HEK293 (cell line): Measurements from ENCODE around the gene MAB21L3.

Experiments used
- CTCF ChIA-PET: fragments of 350-600 bp; formaldehyde crosslinking; extraction: SDS; loops from one replicate; lab custom pipeline; 2021; ENCODE audit warnings: antibody characterized with exemption; lab: Yijun Ruan, JAX
- POLR2A ChIA-PET: fragments of 300-600 bp; formaldehyde crosslinking; extraction: SDS; loops from one replicate; lab custom pipeline; 2020; ENCODE audit warnings: antibody characterized with exemption, inconsistent platforms; lab: Yijun Ruan, JAX
- H3K27ac ChIP-seq: fragments of 200-500 bp; sonication (Bioruptor generic); 2 replicates; pipeline ENCODE4 v1.5.1; 2014; ENCODE audit warnings: low read depth, low read length, control low read depth, inconsistent platforms; ENCODE audit errors: extremely low read depth
- H3K36me3 ChIP-seq, 2 experiments: fragments of 200-500 bp in 1 of 2; sonication (Bioruptor generic) in 1 of 2; 1 replicate in 1 of 2; 2 replicates in 1 of 2; pipeline ENCODE4 v1.5.1; 2014 to 2017; ENCODE audit warnings: inconsistent platforms in 2 of 2, low read length in 2 of 2; ENCODE audit not compliant: control insufficient read depth in 2 of 2, insufficient read depth in 1 of 2
- H3K4me1 ChIP-seq: fragments of 200-500 bp; sonication (Bioruptor generic); 2 replicates; pipeline ENCODE4 v1.5.1; 2014; ENCODE audit warnings: mild to moderate bottlenecking, low read length, inconsistent platforms; ENCODE audit not compliant: control insufficient read depth, insufficient read depth
- H3K4me3 ChIP-seq: 2 replicates; pipeline ENCODE4 v1.5.1; 2011; ENCODE audit warnings: low read depth, mild to moderate bottlenecking, control low read depth, low read length, moderate library complexity
- H3K9me3 ChIP-seq: fragments of 200-500 bp; sonication (Bioruptor generic); 2 replicates; pipeline ENCODE4 v1.5.1; 2014; ENCODE audit warnings: low read depth, low read length, inconsistent platforms; ENCODE audit not compliant: control insufficient read depth, insufficient read depth
- HOXC10 ChIP-seq: sonication (generic); formaldehyde crosslinking; IDR thresholded peaks from 2 replicates; pipeline ENCODE4 v1.8.1; 2023; ENCODE audit warnings: mild to moderate bottlenecking, missing genetic modification reagents
- KLF10 ChIP-seq: fragments of 450-650 bp; IDR thresholded peaks from 2 replicates; pipeline ENCODE4 v1.5.1; 2018; ENCODE audit warnings: missing biosample characterization, mild to moderate bottlenecking, missing genetic modification characterization
- MEIS1 ChIP-seq: sonication (generic); formaldehyde crosslinking; IDR thresholded peaks from 2 replicates; pipeline ENCODE4 v1.8.1; 2022; ENCODE audit warnings: missing genetic modification reagents, mild to moderate bottlenecking, borderline replicate concordance
- MZF1 ChIP-seq: fragments of 450-650 bp; formaldehyde crosslinking; IDR thresholded peaks from 2 replicates; pipeline ENCODE4 v1.5.1; 2017; ENCODE audit warnings: missing biosample characterization, missing genetic modification characterization, borderline replicate concordance
- OSR2 ChIP-seq: fragments of 450-650 bp; formaldehyde crosslinking; IDR thresholded peaks from 2 replicates; pipeline ENCODE4 v1.5.1; 2016; ENCODE audit warnings: missing biosample characterization, missing genetic modification characterization
- SCRT2 ChIP-seq: fragments of 450-650 bp; formaldehyde crosslinking; IDR thresholded peaks from 2 replicates; pipeline ENCODE4 v1.5.1; 2016; ENCODE audit warnings: missing biosample characterization, missing genetic modification characterization
- ZBTB1 ChIP-seq: fragments of 450-650 bp; formaldehyde crosslinking; IDR thresholded peaks from 2 replicates; pipeline ENCODE4 v1.5.1; 2016; ENCODE audit warnings: missing biosample characterization, missing genetic modification characterization
- ZBTB8A ChIP-seq: fragments of 450-650 bp; formaldehyde crosslinking; IDR thresholded peaks from 2 replicates; pipeline ENCODE4 v1.5.1; 2016; ENCODE audit warnings: missing biosample characterization, missing genetic modification characterization
- ZFHX2 ChIP-seq: fragments of 450-650 bp; formaldehyde crosslinking; conservative IDR thresholded peaks from 2 replicates; pipeline ENCODE4 v1.5.1; 2016; ENCODE audit warnings: missing biosample characterization, missing genetic modification characterization
- ZFP37 ChIP-seq: fragments of 450-650 bp; formaldehyde crosslinking; IDR thresholded peaks from 2 replicates; pipeline ENCODE4 v1.5.1; 2016; ENCODE audit warnings: missing biosample characterization, missing genetic modification characterization
- ZIC2 ChIP-seq: fragments of 450-650 bp; formaldehyde crosslinking; IDR thresholded peaks from 2 replicates; pipeline ENCODE4 v1.5.1; 2016; ENCODE audit warnings: missing biosample characterization, missing genetic modification characterization
- ZNF10 ChIP-seq: fragments of 450-650 bp; formaldehyde crosslinking; IDR thresholded peaks from 2 replicates; pipeline ENCODE4 v1.5.1; 2017; ENCODE audit warnings: missing biosample characterization, missing genetic modification characterization
- ZNF23 ChIP-seq: fragments of 450-650 bp; formaldehyde crosslinking; IDR thresholded peaks from 2 replicates; pipeline ENCODE4 v1.5.1; 2016; ENCODE audit warnings: missing biosample characterization, missing genetic modification characterization, borderline replicate concordance
- ZNF514 ChIP-seq: fragments of 450-650 bp; formaldehyde crosslinking; IDR thresholded peaks from 2 replicates; pipeline ENCODE4 v1.5.1; 2016; ENCODE audit warnings: missing biosample characterization, missing genetic modification characterization
- ZNF529 ChIP-seq: fragments of 450-650 bp; formaldehyde crosslinking; IDR thresholded peaks from 2 replicates; pipeline ENCODE4 v1.5.1; 2017; ENCODE audit warnings: missing genetic modification characterization, missing biosample characterization; ENCODE audit not compliant: insufficient replicate concordance
- ZNF596 ChIP-seq: fragments of 450-650 bp; IDR thresholded peaks from 2 replicates; pipeline ENCODE4 v1.5.0; 2018; ENCODE audit warnings: missing biosample characterization, mild to moderate bottlenecking, missing genetic modification characterization, moderate library complexity
- ZNF621 ChIP-seq: fragments of 450-650 bp; formaldehyde crosslinking; IDR thresholded peaks from 2 replicates; pipeline ENCODE4 v1.5.1; 2017; ENCODE audit warnings: missing biosample characterization, missing genetic modification characterization
- ZNF654 ChIP-seq: fragments of 450-650 bp; formaldehyde crosslinking; IDR thresholded peaks from 2 replicates; pipeline ENCODE4 v1.5.1; 2016; ENCODE audit warnings: low read depth, missing biosample characterization, missing genetic modification characterization
- ZNF707 ChIP-seq: fragments of 450-650 bp; formaldehyde crosslinking; IDR thresholded peaks from 2 replicates; pipeline ENCODE4 v1.5.1; 2016; ENCODE audit warnings: missing biosample characterization, missing genetic modification characterization
- TF ChIP-seq, protein P1 (sequence below): fragments of 450-650 bp; IDR thresholded peaks from 2 replicates; pipeline ENCODE4 v1.5.1; 2018; ENCODE audit warnings: missing biosample characterization, missing genetic modification characterization
- TF ChIP-seq, protein P2 (sequence below): sonication (generic); formaldehyde crosslinking; IDR thresholded peaks from 2 replicates; pipeline ENCODE4 v1.8.1; 2022; ENCODE audit warnings: mild to moderate bottlenecking, moderate library complexity, missing genetic modification reagents
- TF ChIP-seq, protein P3 (sequence below): fragments of 450-650 bp; formaldehyde crosslinking; IDR thresholded peaks from 2 replicates; pipeline ENCODE4 v1.5.1; 2016; ENCODE audit warnings: missing biosample characterization, missing genetic modification characterization
- TF ChIP-seq, protein P4 (sequence below): fragments of 450-650 bp; formaldehyde crosslinking; IDR thresholded peaks from 2 replicates; pipeline ENCODE4 v1.5.1; 2016; ENCODE audit warnings: missing biosample characterization, missing genetic modification characterization
- TF ChIP-seq, protein P5 (sequence below): fragments of 450-650 bp; formaldehyde crosslinking; IDR thresholded peaks from 2 replicates; pipeline ENCODE4 v1.5.1; 2016; ENCODE audit warnings: missing biosample characterization, missing genetic modification characterization

MAB21L3 gene

DNA sequence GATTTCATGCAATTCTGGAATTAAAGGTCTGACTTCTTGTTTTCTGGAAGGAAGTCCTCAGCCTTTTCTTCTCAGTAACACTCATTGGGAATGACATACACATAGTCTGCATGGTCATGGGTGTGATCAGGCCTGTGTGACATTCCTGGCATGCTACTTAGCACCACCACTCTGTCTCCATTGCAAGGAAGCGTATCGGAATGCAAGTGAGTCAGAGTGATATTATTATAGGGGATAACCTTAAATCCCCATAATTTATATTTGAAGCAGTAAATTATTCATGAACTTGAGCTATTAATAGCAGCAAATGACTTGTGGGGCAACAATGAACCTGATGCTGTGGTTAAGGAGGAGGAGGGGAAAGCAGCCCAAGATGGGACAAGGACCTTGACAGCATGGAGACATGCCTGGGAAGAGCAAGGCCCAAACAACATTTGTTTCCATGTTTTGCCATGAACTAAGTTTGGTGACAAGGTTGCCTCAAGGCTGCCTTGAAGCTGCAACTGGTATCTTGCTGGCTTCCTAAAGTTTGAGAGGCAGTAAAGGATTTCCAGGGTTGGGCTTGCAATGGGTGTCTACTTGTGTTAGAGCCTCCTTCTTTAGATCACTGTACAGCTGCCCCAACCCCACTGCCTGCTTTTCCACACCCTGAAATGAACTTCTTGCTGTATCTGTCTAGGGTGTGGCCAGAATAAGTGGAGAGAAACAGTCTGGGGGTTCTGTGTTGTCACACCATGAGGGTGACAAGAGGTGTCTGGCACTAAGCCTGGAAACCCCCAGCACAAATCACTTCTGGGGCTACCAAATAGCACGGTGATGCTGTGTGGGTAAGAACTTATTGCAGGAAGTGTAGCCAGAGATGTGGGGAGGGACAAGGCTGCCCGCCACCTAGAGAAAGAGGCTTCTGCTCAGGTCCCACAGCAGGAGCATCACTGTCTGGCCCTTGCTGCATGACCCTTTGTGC lies 4.6 kb downstream of the MAB21L3 start:
- H3K4me1 ChIP-seq: peaks cover 7% of the 10 kb centered on the region; the same call in 1 of the 2 replicates
- no peak overlapping the region for H3K27ac ChIP-seq
- no peaks in the 10 kb centered on the region for H3K9me3 ChIP-seq
- TF ChIP-seq, protein P1, sequence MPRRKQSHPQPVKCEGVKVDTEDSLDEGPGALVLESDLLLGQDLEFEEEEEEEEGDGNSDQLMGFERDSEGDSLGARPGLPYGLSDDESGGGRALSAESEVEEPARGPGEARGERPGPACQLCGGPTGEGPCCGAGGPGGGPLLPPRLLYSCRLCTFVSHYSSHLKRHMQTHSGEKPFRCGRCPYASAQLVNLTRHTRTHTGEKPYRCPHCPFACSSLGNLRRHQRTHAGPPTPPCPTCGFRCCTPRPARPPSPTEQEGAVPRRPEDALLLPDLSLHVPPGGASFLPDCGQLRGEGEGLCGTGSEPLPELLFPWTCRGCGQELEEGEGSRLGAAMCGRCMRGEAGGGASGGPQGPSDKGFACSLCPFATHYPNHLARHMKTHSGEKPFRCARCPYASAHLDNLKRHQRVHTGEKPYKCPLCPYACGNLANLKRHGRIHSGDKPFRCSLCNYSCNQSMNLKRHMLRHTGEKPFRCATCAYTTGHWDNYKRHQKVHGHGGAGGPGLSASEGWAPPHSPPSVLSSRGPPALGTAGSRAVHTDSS (tag by site-specific recombination): no peak
- TF ChIP-seq HOXC10 (no peak), ZIC2 (tag by site-specific recombination) (no peak), ZNF514 (tag by site-specific recombination) (no peak)
- CTCF ChIA-PET: interaction anchor here (0.6 kb wide), 1 partner anchor 944 kb away, joined by 3 read pairs; the partner anchor contains the start of gene TTF2
- H3K36me3 ChIP-seq: no peaks in the 10 kb centered on the region
- H3K4me3 ChIP-seq: no peak overlapping the region
- POLR2A ChIA-PET: no interaction called here

DNA sequence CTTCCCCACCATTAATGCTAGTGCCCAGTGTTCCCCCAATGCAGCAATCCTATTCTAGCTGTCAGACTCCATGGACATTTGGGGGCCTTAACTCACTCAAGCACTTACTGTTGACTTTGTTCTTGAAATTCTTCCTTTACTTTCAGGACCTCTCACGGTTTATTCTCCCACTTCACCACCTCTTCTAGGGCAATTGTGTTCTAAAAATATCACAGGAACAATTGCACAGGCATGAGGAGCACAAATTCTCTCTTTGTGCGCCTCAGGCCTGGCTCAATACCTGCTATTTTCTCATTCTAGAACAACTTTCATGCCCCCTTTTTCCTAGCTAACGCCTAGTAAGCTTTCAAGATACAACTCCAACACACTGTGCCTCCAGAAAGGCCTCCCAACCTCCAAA lies 7.3 kb downstream of the MAB21L3 start:
- POLR2A ChIA-PET: no interaction called here
- Histone ChIP-seq H3K4me1 (no peaks in the 10 kb centered on the region), H3K9me3 (no peaks in the 10 kb centered on the region), H3K27ac (no peak overlapping the region)
- CTCF ChIA-PET: interaction anchor here (0.6 kb wide), 1 partner anchor 490 kb away, joined by 3 read pairs; no protein-coding TSS in a partner anchor
- TF ChIP-seq ZNF621 (tag by site-specific recombination) (no peak), KLF10 (tag by site-specific recombination) (no peak), ZBTB1 (no peak), ZNF596 (tag by site-specific recombination) (no peak), MZF1 (tag by site-specific recombination) (no peak), ZBTB8A (tag by site-specific recombination) (no peak), ZNF529 (tag by site-specific recombination) (no peak), ZNF654 (tag by site-specific recombination) (no peak), ZNF707 (tag by site-specific recombination) (no peak), ZNF10 (tag by site-specific recombination) (no peak), OSR2 (tag by site-specific recombination) (no peak), ZNF23 (tag by site-specific recombination) (no peak), SCRT2 (no peak), ZFP37 (tag by site-specific recombination) (no peak), ZFHX2 (tag by site-specific recombination) (no peak), MEIS1 (no peak)
- TF ChIP-seq, protein P2, sequence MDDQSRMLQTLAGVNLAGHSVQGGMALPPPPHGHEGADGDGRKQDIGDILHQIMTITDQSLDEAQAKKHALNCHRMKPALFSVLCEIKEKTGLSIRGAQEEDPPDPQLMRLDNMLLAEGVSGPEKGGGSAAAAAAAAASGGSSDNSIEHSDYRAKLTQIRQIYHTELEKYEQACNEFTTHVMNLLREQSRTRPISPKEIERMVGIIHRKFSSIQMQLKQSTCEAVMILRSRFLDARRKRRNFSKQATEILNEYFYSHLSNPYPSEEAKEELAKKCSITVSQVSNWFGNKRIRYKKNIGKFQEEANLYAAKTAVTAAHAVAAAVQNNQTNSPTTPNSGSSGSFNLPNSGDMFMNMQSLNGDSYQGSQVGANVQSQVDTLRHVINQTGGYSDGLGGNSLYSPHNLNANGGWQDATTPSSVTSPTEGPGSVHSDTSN (CRISPR knock-in tag): no peak
- TF ChIP-seq, protein P3, sequence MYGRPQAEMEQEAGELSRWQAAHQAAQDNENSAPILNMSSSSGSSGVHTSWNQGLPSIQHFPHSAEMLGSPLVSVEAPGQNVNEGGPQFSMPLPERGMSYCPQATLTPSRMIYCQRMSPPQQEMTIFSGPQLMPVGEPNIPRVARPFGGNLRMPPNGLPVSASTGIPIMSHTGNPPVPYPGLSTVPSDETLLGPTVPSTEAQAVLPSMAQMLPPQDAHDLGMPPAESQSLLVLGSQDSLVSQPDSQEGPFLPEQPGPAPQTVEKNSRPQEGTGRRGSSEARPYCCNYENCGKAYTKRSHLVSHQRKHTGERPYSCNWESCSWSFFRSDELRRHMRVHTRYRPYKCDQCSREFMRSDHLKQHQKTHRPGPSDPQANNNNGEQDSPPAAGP (tag by site-specific recombination): no peak
- TF ChIP-seq, protein P4, sequence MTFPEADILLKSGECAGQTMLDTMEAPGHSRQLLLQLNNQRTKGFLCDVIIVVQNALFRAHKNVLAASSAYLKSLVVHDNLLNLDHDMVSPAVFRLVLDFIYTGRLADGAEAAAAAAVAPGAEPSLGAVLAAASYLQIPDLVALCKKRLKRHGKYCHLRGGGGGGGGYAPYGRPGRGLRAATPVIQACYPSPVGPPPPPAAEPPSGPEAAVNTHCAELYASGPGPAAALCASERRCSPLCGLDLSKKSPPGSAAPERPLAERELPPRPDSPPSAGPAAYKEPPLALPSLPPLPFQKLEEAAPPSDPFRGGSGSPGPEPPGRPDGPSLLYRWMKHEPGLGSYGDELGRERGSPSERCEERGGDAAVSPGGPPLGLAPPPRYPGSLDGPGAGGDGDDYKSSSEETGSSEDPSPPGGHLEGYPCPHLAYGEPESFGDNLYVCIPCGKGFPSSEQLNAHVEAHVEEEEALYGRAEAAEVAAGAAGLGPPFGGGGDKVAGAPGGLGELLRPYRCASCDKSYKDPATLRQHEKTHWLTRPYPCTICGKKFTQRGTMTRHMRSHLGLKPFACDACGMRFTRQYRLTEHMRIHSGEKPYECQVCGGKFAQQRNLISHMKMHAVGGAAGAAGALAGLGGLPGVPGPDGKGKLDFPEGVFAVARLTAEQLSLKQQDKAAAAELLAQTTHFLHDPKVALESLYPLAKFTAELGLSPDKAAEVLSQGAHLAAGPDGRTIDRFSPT: no peak
- TF ChIP-seq, protein P5, sequence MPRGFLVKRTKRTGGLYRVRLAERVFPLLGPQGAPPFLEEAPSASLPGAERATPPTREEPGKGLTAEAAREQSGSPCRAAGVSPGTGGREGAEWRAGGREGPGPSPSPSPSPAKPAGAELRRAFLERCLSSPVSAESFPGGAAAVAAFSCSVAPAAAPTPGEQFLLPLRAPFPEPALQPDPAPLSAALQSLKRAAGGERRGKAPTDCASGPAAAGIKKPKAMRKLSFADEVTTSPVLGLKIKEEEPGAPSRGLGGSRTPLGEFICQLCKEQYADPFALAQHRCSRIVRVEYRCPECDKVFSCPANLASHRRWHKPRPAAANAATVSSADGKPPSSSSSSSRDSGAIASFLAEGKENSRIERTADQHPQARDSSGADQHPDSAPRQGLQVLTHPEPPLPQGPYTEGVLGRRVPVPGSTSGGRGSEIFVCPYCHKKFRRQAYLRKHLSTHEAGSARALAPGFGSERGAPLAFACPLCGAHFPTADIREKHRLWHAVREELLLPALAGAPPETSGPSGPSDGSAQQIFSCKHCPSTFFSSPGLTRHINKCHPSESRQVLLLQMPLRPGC (tag by site-specific recombination): no peak
- TF ChIP-seq, all 188 proteins: peak for 0
- Histone ChIP-seq H3K36me3 (no peaks in the 10 kb centered on the region), H3K4me3 (no peak overlapping the region)
